NCI-H460 (cell line): Measurements from ENCODE around the gene STPG3. TPM values are rescaled to one million over a fixed set of nuclear protein-coding genes. Genes with fewer than 3 reads are reported as not detected.

Experiments
- DNase-seq: peaks from one replicate; pipeline ENCODE4 v3.0.0-alpha.2; 2016; ENCODE audit warnings: low read depth; ENCODE audit errors: extremely low read depth
- total RNA-seq: library from RNA; depleted of rRNA; stranded (reverse); fragments of >200 nt; shearing (Covaris generic); gene quantifications from 2 replicates; pipeline ENCODE4 v1.2.3, GENCODE V29; 2014

Gene STPG3
- total RNA-seq, 1 experiment from 2014 or later = not detected

DNA sequence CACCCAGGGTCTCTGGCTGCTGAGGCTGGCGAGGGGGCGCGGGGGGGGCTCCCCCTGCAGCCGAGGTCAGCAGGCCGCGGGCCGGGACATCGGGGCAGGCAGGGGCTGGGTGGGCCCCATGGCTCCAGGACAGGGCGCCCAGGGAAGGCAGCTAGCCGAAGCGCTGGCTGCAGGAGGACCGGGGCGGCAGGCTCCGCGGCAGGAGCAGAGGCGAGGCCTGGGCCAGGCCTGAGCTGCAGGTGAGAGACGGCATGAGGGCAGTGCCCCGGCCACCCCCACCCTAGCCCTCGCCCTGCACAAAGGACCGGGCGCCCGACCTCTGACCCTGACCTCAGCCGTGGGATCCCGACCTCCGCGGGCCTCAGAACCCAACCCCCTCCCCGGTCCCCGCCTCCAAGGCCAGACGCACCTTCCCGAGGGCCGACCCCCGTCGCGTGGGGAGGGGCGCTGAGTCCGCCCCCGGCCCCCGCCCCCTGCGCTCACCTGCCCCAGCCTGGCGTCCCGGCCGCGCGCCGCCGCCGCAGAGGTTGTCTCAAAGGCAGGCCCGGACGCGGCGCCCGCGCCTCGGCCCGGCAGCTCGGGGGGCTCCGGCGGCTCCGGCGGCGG lies 29.5 kb upstream of the STPG3 start:
- no peak for DNase-seq

DNA sequence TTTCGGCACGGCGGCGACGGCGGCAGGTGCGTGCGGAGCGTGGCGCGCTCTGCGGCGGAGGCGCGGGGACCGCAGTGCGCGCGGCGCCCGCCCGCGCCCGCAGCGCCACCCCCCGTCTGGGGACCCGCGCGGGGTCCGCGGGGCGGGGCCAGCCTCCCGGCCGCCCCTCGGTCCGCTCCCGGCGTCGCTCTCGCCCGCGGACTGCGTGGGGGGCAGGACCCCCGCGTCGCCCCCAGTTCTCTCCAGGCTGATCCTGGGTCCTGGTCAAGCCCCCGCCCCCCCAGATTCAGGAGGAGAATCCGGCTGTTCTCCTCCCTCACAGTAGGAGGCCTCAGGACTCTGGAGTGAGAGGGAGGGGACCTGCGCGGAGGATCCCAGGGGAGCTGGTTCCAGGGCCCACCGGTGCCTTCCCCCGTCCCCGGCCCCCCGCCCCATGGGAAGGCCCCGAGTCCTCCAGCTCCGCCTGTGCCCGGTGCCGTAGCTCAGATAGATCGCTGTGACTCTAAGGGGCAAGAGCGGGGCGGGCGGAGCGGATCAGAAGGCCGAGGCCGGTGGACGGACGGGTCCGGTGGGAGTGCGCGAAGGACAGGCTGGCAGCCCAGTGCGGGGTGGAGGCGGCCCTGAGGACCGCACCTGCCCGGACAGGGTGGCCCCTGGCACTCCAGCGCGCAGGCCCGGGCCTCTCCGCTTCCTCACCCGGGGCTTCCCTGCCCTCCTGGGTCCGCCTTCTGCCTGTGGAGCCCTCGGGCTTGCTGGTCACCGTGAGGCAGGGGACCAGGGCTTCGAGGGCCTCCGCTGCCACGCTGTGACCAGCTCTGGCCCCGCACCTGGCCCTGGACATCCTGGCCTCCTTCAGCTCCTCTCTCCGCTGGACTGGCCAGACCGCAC lies 28.7 kb upstream of the STPG3 start, which contains the start of gene RNF208:
Gene RNF208, minus strand, starts transcription at position 51 of the 888 bp plus-strand sequence. CDS start 1,028 bp downstream, outside the sequence.
- no peak for DNase-seq

DNA sequence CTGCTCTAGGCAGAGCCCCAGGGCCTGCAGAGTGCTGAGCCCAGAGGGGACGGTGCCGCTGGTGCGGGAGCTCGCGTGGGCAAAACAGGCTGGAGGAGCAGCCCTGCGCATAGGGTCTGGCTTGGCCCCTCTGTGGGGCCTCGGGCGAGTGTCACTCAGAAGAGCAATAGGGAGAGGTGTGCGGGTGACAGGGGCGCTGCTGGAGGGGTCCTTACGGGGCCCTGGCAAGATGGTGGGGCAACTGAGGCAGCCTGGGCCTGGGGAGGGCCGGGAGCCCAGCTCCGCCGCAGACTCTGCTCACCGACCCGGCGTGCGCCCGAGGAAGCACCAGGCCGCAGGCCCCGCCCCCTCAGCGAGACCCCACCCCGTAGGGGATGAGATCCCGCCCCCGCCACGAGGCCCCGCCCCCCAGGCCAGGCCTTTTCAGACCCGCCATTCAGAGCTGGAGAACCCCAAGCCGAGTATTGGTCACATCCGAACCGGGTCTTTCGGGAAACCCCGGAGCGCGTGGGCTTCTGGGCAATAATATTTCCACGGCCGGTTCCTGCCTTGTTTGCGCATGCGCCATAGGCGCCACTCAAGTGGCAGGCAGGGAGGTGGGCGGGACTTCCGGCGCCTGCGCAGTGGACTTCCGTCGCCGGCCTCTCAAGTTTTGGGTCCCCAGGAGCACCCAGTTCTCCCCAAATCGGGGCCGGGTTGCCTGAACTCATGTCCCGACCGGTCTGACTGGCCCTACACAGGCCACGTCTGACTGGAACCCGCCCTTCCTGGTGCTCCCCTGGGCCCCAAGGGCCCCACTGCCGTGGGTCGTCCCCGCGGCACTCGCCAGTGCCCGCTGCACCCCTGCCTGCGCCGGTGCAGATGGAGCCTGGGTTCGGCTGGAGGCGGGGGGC lies 27.8 kb upstream of the STPG3 start:
- peak; percentile 99 for DNase-seq

DNA sequence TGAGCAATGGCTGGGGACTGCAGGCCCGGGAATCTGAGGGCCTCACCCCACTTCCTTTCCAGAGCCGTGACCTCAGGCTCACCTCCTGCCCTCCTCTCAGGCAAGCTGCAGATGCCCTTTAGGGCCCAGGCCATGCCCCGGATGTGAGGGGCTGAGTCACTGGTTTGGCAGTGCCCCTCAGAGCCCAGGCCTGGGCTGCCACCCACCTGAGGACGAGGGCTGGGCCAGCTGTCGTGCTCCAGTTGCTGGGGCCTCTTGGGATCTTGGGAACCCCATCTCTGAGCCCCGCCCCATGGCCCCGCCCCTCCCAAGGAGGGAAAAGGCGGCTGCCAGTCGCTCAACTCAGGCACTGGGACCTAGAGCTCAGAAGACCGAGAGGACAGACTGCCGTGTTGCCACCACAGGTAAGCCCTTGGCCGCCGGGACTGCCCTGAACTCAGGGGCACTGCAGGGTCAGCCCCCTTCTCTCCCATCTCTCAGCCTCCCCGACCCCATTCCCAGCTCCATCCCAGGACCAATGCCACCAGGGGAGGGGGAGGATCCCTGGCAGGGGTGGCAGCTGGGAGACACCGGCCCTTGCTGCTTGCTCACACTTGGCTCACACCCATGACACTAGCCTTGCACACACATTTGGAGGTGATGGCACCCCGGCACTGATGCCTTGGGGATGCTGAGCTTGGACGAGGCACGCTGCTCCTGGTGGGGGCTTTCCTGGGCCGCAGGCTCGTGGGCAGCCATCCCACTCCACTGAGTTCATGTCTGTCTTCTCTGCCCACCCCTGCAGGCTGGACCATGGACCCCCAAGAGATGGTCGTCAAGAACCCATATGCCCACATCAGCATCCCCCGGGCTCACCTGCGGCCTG lies 26.0 kb upstream of the STPG3 start, which contains the start of gene CYSRT1:
Gene CYSRT1, plus strand, starts transcription at position 345 of the 865 bp plus-strand sequence. Its CDS starts 448 bp downstream, at position 793.
- no peak for DNase-seq

DNA sequence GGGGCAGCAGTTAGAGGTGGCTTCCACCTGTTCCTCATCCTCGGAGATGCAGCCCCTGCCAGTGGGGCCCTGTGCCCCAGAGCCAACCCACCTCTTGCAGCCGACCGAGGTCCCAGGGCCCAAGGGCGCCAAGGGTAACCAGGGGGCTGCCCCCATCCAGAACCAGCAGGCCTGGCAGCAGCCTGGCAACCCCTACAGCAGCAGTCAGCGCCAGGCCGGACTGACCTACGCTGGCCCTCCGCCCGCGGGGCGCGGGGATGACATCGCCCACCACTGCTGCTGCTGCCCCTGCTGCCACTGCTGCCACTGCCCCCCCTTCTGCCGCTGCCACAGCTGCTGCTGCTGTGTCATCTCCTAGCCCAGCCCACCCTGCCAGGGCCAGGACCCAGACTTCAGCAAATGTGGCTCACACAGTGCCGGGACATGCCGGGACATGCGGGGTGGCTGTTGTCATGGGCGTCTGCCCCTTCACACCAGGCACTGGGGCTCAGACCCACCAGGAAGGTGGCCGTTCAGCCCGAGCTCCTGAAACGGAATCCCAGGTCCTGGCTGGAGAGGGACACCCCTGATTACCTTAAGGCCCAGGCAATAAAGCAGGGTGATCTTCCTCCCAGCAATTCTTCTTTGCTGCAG lies 25.3 kb upstream of the STPG3 start:
- no peak for DNase-seq

DNA sequence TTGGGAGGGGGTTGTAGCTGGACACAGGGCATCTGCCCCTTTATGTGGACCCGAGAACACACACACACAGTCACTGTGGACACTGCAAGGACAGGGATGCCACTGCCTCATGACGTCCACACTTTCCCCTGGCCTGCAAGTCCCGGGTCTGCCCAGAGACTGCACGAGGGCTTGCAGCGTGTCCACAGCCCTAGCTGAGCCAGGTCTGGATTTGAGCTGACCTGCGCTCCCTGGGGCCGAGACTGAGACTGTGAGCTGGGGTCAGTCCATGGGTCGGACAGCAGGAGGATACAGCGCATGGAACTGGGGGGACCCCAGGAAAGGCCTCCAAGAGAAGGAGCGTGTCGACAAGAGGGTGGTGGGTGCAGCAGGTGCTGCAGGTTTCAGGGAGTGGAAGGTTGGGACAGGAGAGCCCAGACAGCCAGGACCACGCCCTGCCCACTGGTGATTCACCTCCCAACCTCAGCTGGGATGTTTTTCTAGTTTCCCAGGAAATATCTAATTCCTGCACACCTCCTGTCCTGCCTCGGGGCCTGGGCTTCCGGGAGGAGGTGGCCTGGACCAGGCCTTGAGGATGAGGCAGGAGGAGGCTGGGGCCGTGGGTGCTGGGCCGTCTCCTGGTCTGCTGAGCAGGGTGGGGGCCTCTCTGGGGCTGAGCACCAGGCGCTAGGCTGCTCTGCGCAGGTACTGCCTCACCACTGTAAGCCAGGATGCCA lies 24.6 kb upstream of the STPG3 start:
- DNase-seq = no peak

DNA sequence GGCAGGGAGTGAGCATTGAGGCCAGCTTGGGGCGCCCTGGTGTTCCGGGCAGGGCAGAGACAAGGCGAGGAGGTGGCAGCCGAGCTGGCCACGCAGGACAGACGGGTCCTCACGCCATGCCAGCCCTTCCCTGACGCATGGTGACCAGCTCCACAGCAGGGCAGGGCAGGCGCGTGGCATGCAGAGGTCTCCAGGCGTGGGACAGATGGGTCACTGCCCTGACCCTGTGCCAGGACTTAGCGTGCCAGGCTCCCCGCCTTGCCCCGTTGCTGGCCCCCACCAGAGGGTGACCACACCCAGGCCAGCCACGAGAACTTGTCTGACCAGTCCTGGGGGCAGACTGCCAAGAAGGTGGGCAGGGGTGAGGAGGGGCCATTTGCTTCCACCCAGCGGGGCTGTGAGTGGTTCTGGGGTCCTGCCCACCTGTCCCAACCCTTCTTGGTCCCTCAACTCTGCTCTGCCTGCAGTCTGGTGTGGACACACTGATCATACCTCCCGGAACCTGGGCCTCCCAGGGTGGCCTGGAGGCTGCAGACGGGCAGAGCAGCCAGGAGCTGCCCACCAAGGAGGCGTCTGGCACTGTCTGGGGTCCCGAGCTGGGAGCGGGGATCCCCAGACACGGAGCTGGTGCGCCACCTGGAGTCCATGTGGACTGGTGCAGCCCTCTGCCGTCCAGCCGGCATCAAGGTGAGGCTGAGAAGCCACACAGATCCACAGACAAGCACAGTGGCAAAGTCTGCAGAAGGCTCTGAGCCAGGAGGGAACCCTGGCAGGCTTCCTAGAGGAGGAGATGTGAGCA lies 23.8 kb upstream of the STPG3 start, which contains the start of gene RNF224:
Gene RNF224, plus strand, starts transcription at position 449 of the 799 bp plus-strand sequence. CDS start 834 bp downstream, outside the sequence.
- peak; percentile 77 for DNase-seq

DNA sequence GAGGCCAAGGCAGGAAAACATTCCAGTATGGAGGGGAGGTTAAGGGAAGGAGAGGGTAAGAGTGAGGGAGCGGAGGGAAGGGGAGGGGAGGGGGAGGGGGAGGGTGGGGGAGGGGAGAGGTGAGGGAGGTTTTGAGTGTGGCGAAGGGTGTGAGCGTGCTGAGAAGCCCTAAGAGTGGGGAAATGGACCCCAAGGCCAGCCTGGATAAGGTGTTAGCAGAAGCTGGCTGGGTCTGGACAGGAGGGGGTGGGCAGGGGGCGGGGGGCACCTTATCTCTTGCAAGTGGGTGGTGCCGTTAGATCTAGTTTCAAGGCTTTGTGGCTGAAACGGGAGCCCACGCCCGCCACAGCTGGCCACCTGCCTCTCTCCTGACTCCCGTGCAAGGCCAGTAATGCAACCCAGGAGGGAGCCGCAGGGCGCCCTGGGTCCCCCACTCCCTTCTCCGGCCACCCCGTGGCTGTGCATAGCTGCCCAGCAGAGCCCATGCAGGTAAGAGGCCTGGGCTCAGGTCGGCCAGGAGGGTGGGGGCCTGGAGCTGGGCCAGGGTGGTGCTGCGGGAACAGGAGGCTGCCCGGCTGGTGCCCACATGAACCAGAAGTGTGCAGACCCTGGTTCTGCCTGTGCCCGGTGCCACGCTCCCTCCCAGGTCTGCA lies 23.1 kb upstream of the STPG3 start:
- no peak for DNase-seq

DNA sequence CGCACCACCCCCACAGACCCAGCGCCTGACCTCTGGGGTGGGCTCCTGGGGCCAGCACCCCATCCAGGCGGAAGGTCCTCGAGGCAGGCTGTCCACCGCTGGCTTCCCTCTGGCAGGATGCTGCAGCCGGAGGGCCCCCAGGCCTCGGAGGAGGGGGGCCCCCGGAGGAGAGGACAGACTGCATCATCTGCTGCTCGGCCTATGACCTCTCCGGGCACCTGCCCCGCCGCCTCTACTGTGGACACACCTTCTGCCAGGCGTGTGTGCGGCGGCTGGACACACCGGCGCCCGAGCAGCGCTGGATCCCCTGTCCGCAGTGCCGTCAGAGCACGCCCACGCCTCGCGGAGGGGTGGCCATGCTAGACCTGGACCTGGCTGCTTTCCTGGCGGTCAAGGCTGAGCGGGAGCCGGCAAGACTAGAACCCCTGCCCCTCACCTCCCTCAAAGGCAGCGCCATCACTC lies 22.5 kb upstream of the STPG3 start:
- no peak for DNase-seq

DNA sequence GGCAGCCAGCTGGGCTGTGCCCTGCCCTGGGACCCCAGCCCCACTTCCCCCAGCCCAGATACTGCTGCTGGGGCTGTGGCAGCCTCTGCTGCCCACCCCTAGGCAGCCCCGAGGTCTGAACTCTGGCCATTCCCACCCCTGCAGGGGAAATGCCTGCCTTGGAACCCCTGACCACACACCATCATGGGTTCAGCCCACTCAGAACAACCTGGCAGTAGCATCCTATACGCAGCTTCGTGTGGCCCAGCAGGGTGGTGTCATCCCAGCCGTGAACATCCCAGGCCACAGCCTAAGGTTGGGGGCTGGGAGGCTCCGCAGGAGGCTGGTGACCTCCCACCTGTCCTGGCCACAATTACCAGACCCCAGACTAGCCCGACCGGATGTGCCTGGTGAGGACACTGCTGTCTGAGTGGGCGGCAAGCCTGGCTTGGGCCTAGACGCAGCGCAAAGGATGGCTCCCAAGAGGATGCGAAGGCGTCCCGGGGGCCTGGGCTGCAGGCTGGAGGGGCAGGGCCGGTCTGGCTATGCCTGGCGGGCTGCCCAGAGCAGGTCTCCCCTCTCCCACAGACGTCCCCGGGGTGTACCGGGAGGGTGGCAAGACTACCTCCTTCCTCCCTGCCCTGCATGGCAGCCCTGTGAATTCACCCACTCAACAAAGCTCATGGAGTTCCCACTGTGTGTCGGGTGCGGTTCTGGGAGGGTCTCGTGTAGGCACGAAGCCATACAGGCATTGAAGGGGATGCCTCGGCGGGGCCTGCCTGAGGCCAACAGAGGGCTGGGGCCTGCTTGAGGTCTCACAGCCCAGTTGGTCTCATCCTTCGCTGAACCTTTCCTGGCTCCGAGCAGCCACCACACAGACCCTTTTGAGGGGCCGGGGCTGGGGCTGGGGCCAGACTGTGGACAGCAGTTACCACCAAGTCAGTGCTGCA lies 21.9 kb upstream of the STPG3 start:
- DNase-seq = no peak

DNA sequence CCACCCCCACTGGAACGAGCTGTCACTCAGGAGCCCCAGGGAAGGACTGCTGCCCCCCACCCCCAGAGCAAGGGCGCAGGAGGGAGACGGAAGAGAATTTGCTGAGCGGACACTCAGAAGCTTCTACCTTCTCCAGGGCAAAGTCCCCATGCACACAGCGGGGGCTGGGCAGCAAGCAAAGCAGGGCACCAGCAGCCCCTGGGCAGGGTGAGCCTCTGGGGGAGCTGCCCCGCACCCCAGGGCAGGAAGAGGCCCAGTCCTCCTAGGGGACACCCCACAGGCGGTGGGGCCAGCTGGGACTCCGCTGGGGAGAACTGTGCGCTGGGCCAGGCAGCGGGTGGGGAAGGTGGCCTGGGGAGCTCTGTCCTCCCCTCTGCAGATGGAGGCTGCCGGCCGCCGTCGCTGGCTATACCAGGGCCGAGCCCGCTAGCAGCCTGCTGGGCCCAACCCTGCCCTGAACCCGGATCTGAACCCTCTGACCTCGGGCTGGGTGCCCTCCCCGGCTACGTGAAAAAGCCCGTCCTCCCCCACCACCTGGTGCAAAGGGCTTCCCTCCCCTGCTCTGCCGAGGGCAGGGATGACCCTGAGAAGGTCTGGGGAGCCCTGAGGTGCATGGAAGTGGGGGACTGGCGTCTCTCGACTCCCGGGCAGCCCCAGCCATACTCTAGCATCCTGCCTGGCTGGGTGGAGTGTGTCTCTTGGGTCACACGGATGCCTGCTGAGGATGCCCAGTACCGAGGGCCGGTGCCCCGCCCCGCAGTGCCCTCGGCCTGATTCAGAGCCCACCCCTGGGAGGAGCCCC lies 21.0 kb upstream of the STPG3 start:
- no peak for DNase-seq

DNA sequence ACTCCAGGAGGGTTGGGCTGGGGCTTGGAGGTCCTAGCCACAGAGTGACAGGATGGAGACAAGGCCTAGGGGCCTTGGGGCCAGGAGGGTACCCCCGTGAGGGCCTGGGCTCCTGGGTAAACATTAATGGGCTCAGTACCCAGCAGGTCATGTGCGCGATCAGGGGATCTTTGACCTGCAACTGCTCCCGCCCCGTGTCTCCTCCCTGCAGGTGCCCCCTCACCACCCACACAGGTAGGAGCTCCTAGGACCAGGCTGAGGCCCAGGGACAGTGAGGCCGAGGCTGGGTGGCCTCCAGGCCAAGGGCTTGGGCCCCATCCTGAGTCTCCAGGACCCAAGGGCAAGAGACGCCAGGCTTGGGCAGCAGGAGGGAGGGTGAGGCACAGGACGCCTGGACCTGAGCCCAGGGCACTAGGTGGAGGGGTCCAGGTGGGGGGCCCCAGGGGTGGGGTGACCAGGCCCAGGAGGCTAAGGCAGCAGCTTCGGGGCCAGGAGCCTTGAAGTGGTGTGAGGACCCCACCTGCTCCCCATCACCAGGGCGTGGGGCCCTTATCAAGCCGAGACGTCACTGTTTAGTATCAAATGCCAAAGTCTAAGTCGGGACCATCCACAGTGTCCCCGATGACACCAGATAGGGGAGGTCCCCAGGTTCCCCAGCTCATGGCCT lies 20.2 kb upstream of the STPG3 start, which contains the start of gene SLC34A3:
Gene SLC34A3, plus strand, starts transcription at position 197 of the 667 bp plus-strand sequence. CDS start 802 bp downstream, outside the sequence.
- no peak for DNase-seq

DNA sequence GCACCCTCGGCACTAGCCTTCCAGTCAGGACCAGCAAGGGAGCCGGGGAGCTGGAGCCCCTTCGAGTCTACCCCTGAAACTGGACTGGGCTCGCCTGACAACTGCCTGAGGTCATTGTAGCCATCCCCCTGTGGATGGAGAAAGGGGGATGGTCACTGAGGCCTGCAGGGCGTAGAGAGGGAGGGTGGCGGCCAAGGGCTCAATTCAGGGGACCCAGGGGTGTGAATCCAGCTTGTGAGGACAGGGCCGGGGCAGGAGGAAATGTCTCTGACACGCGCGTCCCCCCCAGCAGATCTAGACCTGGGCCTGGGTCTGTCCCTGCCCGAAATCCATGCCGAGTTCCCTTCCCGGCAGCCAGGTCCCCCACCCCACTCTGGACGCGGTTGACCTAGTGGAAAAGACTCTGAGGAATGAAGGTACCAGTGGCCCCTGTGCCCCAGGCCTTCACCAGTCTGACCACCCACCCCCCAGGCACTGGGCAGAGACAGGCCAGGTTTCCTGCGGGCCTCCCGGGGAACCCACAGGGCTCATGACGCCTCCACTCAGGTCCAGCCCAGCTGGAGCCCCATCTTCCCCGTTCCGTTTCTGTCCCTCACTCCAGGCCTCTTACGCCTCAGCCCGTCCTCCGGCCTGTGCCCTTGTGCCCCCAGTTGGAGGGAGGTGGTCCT lies 19.6 kb upstream of the STPG3 start:
- no peak for DNase-seq

DNA sequence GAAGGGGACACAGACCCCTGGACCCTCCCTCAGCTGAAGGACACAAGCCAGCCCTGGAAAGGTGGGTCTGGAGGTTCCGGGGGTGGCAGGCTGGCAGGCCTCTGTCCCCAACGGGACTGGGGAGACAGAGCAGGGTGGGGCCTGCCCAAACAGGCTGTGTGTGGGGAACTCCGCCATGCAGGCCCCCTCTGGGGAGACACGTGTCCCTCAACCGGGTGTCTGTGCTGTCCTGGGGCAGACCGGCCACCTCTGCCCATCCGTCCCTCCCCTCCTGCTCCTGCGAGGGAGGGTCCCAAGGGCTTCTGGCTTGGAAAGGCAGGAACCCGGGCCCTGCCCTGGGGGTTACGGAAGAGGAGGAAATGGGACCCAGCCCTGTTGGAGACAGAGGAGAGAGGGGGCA lies 19.0 kb upstream of the STPG3 start:
- DNase-seq = no peak
